ENCODE data around the gene NEGR1.
"Not testable (repeated sequence)": the region's sequence is repeated elsewhere in the genome, so short reads cannot be mapped to it uniquely, and the experiment has no call there.

Gene NEGR1

GRCh38 chr1:72282271-72283021, at the start of gene NEGR1:
NEGR1 (minus strand) TSS chr1:72282539.
- FAIRE-seq, result no peak

- no peak for FAIRE-seq
These were observed 44.2 kb upstream of the NEGR1 start for GRCh38 chr1:72326494-72326893.

GRCh38 chr1:72324451-72324850, 42.1 kb upstream of the NEGR1 start:
- FAIRE-seq, result no peak

- FAIRE-seq, result no peak
These were observed 40.6 kb upstream of the NEGR1 start for GRCh38 chr1:72322910-72323309.

GRCh38 chr1:72296501-72296900, 14.2 kb upstream of the NEGR1 start:
- FAIRE-seq, result no peak

- FAIRE-seq, result no peak
These were observed 6.5 kb upstream of the NEGR1 start for GRCh38 chr1:72288886-72289285.

- no peak for FAIRE-seq
These were observed 4.1 kb upstream of the NEGR1 start for GRCh38 chr1:72286401-72286800.

- no peak for FAIRE-seq
These were observed 2.7 kb upstream of the NEGR1 start for GRCh38 chr1:72285074-72285425.

- FAIRE-seq, result no peak
These were observed 2.2 kb upstream of the NEGR1 start for GRCh38 chr1:72284348-72285073.

GRCh38 chr1:72284084-72284347, 1.7 kb upstream of the NEGR1 start:
- FAIRE-seq, result no peak

- no peak for FAIRE-seq
These were observed 1.2 kb upstream of the NEGR1 start for GRCh38 chr1:72283307-72284083.

GRCh38 chr1:72283022-72283306, 625 bp upstream of the NEGR1 start:
- FAIRE-seq, result no peak

GRCh38 chr1:72281637-72282270, 585 bp downstream of the NEGR1 start:
- no peak for FAIRE-seq

GRCh38 chr1:72281144-72281543, 1.2 kb downstream of the NEGR1 start:
- no peak for FAIRE-seq

GRCh38 chr1:72280711-72281110, 1.6 kb downstream of the NEGR1 start:
- FAIRE-seq, result no peak

- FAIRE-seq, result no peak
These were observed 2.2 kb downstream of the NEGR1 start for GRCh38 chr1:72280131-72280530.

GRCh38 chr1:72278461-72278860, 3.9 kb downstream of the NEGR1 start:
- FAIRE-seq, result no peak

GRCh38 chr1:72271555-72272085, 10.7 kb downstream of the NEGR1 start:
- FAIRE-seq, result no peak

GRCh38 chr1:72262735-72263134, 19.6 kb downstream of the NEGR1 start:
- FAIRE-seq, result no peak

- no peak for FAIRE-seq
These were observed 29.2 kb downstream of the NEGR1 start for GRCh38 chr1:72253132-72253531.

- no peak for FAIRE-seq
These were observed 40.9 kb downstream of the NEGR1 start for GRCh38 chr1:72241397-72241796.

GRCh38 chr1:72235931-72236330, 46.4 kb downstream of the NEGR1 start:
- not testable (repeated sequence) for FAIRE-seq

GRCh38 chr1:72235062-72235461, 47.3 kb downstream of the NEGR1 start:
- FAIRE-seq, result no peak

GRCh38 chr1:72230746-72231145, 51.6 kb downstream of the NEGR1 start:
- no peak for FAIRE-seq
